Ishikawa (cell line): ENCODE results near the gene ARL4A.

Experiments used
- CEBPB ChIP-seq: IDR thresholded peaks from 2 replicates; pipeline ENCODE4 v1.6.1; 2012
- CREB1 ChIP-seq: IDR thresholded peaks from 2 replicates; pipeline ENCODE4 v1.6.1; 2012; ENCODE audit warnings: low read depth
- EGR1 ChIP-seq: IDR thresholded peaks from 2 replicates; pipeline ENCODE4 v1.6.1; 2012
- EP300 ChIP-seq: IDR thresholded peaks from 2 replicates; pipeline ENCODE4 v1.6.1; 2012; ENCODE audit warnings: borderline replicate concordance
- FOXM1 ChIP-seq: IDR thresholded peaks from 2 replicates; pipeline ENCODE4 v1.6.1; 2012; ENCODE audit warnings: low read depth, borderline replicate concordance
- NFIC ChIP-seq: IDR thresholded peaks from 2 replicates; pipeline ENCODE4 v1.6.1; 2012
- RAD21 ChIP-seq: IDR thresholded peaks from 2 replicates; pipeline ENCODE4 v1.6.1; 2012; ENCODE audit warnings: low read depth
- TAF1 ChIP-seq: IDR thresholded peaks from 2 replicates; pipeline ENCODE4 v1.6.1; 2012; ENCODE audit warnings: low read depth, mild to moderate bottlenecking
- TCF12 ChIP-seq: IDR thresholded peaks from 2 replicates; pipeline ENCODE4 v1.6.1; 2012; ENCODE audit warnings: low read depth
- TEAD4 ChIP-seq: IDR thresholded peaks from 2 replicates; pipeline ENCODE4 v1.6.1; 2012
- YY1 ChIP-seq: IDR thresholded peaks from 2 replicates; pipeline ENCODE4 v1.6.1; 2012; ENCODE audit warnings: low read depth
- ZBTB7A ChIP-seq: IDR thresholded peaks from 2 replicates; pipeline ENCODE4 v1.6.1; 2012; ENCODE audit warnings: low read depth
- TF ChIP-seq, protein P1 (sequence below): IDR thresholded peaks from 2 replicates; pipeline ENCODE4 v1.6.1; 2012
- TF ChIP-seq, protein P2 (sequence below): IDR thresholded peaks from 2 replicates; pipeline ENCODE4 v1.6.1; 2012; ENCODE audit warnings: low read depth, mild to moderate bottlenecking
- TF ChIP-seq, protein P3 (sequence below): IDR thresholded peaks from 2 replicates; pipeline ENCODE4 v1.6.1; 2012

ARL4A gene

DNA sequence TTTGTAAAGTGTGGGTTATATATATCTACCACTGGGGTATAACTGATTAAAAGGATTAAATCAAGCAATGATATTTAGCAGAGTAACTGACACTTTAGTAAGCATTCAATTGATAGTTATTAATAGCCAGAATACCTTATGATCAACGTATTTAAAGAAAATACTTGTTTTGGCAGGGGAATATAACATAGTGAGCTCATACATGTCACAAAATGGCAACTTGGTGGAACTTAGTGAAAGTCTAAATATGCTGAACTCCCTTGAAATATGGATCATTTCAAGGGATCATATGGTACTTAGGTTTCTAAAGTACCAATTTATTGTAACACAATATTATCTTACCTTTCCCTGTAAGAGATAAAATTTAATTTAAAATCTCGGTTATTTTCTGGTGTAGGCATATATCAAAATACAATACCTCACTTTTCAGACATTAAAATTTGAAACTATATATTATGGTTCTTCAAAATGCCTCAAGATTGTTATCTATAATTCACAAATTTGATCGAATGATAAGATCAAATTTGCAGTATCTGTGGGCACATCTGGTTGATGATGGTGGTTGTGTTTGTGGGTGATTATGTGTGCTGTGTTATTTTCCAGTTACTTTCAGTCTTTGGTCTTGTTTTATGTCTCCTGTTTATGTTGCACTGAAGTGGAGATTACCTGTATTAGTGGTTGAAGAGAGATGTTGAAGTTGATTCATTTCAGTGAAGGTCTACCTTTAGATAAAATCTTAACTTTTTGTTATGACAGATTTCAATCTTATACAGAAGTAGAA is 5.2 kb downstream of the ARL4A start:
- no peak for TF ChIP-seq YY1
- TF ChIP-seq TCF12: no peak
- no peak for TF ChIP-seq CREB1
- TF ChIP-seq CEBPB: no peak
- no peak for TF ChIP-seq FOXM1
- no peak for TF ChIP-seq EGR1
- no peak for TF ChIP-seq RAD21
- TF ChIP-seq EP300: no peak
- TF ChIP-seq, protein P1, sequence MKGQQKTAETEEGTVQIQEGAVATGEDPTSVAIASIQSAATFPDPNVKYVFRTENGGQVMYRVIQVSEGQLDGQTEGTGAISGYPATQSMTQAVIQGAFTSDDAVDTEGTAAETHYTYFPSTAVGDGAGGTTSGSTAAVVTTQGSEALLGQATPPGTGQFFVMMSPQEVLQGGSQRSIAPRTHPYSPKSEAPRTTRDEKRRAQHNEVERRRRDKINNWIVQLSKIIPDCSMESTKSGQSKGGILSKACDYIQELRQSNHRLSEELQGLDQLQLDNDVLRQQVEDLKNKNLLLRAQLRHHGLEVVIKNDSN: no peak

- TF ChIP-seq CREB1 (no peak), TEAD4 (no peak), ZBTB7A (no peak), CEBPB (no peak), TCF12 (no peak), FOXM1 (no peak), EP300 (no peak), EGR1 (no peak), TAF1 (no peak), NFIC (no peak), YY1 (no peak), RAD21 (no peak)
- TF ChIP-seq, protein P2, sequence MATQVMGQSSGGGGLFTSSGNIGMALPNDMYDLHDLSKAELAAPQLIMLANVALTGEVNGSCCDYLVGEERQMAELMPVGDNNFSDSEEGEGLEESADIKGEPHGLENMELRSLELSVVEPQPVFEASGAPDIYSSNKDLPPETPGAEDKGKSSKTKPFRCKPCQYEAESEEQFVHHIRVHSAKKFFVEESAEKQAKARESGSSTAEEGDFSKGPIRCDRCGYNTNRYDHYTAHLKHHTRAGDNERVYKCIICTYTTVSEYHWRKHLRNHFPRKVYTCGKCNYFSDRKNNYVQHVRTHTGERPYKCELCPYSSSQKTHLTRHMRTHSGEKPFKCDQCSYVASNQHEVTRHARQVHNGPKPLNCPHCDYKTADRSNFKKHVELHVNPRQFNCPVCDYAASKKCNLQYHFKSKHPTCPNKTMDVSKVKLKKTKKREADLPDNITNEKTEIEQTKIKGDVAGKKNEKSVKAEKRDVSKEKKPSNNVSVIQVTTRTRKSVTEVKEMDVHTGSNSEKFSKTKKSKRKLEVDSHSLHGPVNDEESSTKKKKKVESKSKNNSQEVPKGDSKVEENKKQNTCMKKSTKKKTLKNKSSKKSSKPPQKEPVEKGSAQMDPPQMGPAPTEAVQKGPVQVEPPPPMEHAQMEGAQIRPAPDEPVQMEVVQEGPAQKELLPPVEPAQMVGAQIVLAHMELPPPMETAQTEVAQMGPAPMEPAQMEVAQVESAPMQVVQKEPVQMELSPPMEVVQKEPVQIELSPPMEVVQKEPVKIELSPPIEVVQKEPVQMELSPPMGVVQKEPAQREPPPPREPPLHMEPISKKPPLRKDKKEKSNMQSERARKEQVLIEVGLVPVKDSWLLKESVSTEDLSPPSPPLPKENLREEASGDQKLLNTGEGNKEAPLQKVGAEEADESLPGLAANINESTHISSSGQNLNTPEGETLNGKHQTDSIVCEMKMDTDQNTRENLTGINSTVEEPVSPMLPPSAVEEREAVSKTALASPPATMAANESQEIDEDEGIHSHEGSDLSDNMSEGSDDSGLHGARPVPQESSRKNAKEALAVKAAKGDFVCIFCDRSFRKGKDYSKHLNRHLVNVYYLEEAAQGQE: no peak
- TF ChIP-seq, protein P3, sequence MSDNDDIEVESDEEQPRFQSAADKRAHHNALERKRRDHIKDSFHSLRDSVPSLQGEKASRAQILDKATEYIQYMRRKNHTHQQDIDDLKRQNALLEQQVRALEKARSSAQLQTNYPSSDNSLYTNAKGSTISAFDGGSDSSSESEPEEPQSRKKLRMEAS: no peak
- TF ChIP-seq, protein P1: no peak
Measured at GRCh38 chr7:12694817-12695216, 7.4 kb downstream of the ARL4A start.

- TF ChIP-seq NFIC (no peak), YY1 (no peak), ZBTB7A (no peak), TAF1 (no peak), EGR1 (no peak), FOXM1 (no peak), TEAD4 (no peak), TCF12 (no peak), EP300 (no peak), CEBPB (no peak)
- TF ChIP-seq, protein P3: no peak
- TF ChIP-seq, protein P2: no peak
- TF ChIP-seq, protein P1: no peak
Measured at GRCh38 chr7:12695965-12696364, 8.5 kb downstream of the ARL4A start.

GRCh38 chr7:12699299-12699698 is 11.9 kb downstream of the ARL4A start:
- TF ChIP-seq ZBTB7A: no peak
- no peak for TF ChIP-seq TCF12
- no peak for TF ChIP-seq RAD21
- TF ChIP-seq, protein P1: no peak
- no peak for TF ChIP-seq FOXM1

DNA sequence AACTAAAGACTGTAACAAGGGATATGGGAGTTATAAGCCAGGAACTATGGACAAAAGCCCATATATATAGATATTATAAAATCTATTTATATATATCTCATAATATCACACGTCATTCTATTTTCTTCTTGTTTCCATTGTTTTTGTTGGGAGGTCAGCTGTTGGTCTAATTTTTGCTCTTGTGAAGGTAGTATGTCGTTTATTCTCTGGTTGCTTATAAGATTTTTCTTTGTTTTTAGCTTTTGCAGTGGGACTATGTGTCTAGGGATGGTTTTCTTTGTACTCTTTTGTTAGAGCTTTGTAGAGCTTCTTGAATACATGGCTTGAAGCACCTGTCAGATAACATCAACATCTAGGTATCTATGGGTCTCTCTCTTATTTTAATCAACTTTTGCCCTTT is 14.0 kb downstream of the ARL4A start:
- no peak for TF ChIP-seq CREB1
- no peak for TF ChIP-seq EGR1
- TF ChIP-seq TEAD4: no peak
- TF ChIP-seq TAF1: no peak

GRCh38 chr7:12703881-12704280 is 16.4 kb downstream of the ARL4A start:
- TF ChIP-seq, protein P2: no peak
